GM13977 (cell line): ENCODE results near the gene KCNJ5.

Source experiments
- DNase-seq: peaks from one replicate; pipeline ENCODE4 v3.0.0; 2012; ENCODE audit warnings: low spot score
- CTCF ChIP-seq: IDR thresholded peaks from 2 replicates; pipeline ENCODE4 v1.5.1; 2012; ENCODE audit warnings: mild to moderate bottlenecking, control low read depth; ENCODE audit not compliant: insufficient read depth; ENCODE audit errors: extremely low read depth, missing control alignments
- in situ Hi-C: fragments of 300-500 bp; cut with MboI; formaldehyde crosslinking; loops from one replicate; pipeline ENCODE4 v1.12.0; 2022; ENCODE audit warnings: low sequenced_read_pairs, low pct_unique_long_range_greater_than_20kb, mixed read lengths, inconsistent platforms; ENCODE audit not compliant: unreplicated experiment

The KCNJ5 gene

GRCh38 chr11:128953151-128953550 is 62.0 kb downstream of the KCNJ5 start:
- DNase-seq = no peak
- no peak for TF ChIP-seq CTCF
- in situ Hi-C loops = loop anchor here (10.0 kb wide), 1 partner anchor 68 kb away; no protein-coding TSS in a partner anchor

GRCh38 chr11:128955636-128956035 is 64.5 kb downstream of the KCNJ5 start:
- in situ Hi-C loops = loop anchor here (10.0 kb wide), 1 partner anchor 71 kb away; no protein-coding TSS in a partner anchor
- no peak for TF ChIP-seq CTCF
- DNase-seq = no peak

- DNase-seq = peak; percentile 58
- in situ Hi-C loops = loop anchor here (10.0 kb wide), 1 partner anchor 72 kb away; no protein-coding TSS in a partner anchor
- peak; percentile 54 for TF ChIP-seq CTCF
Observed at GRCh38 chr11:128956401-128957201, 65.4 kb downstream of the KCNJ5 start.

- in situ Hi-C loops = loop anchor here (10.0 kb wide), 1 partner anchor 72 kb away; no protein-coding TSS in a partner anchor
- no peak for DNase-seq
- no peak for TF ChIP-seq CTCF
Observed at GRCh38 chr11:128957202-128957482, 66.0 kb downstream of the KCNJ5 start.

GRCh38 chr11:128961645-128962044 is 70.5 kb downstream of the KCNJ5 start:
- no peak for DNase-seq
- in situ Hi-C loops = no loop called here
- no peak for TF ChIP-seq CTCF

- TF ChIP-seq CTCF = no peak
- in situ Hi-C loops = no loop called here
- DNase-seq = no peak
Observed at GRCh38 chr11:128962896-128963295, 71.7 kb downstream of the KCNJ5 start.
